Fibroblast of lung (primary cell): Measurements from ENCODE around the gene PMIS2.
"Not testable (repeated sequence)": the region's sequence is repeated elsewhere in the genome, so short reads cannot be mapped to it uniquely, and the experiment has no call there.

Source experiments
- CTCF ChIP-seq, 2 donors: IDR thresholded peaks in 1 of 2; conservative IDR thresholded peaks in 1 of 2; 1 replicate in 1 of 2; 2 replicates in 1 of 2; pipeline ENCODE4 v1.5.1; 2011 to 2012; ENCODE audit warnings: low read length in 2 of 2, control low read depth in 1 of 2, inconsistent platforms in 1 of 2, low read depth in 1 of 2, mild to moderate bottlenecking in 1 of 2
- EZH2 ChIP-seq: IDR thresholded peaks from 2 replicates; pipeline ENCODE4 v1.5.1; 2012; ENCODE audit warnings: low read length, control low read depth, mild to moderate bottlenecking; ENCODE audit errors: missing control alignments

GRCh38 chr19:35604436-35604835 lies 18.5 kb downstream of the PMIS2 start:
- not testable (repeated sequence) for TF ChIP-seq CTCF (conservative IDR thresholded peaks at IDR 0.05 in 1 of 2, IDR thresholded peaks at IDR 0.05 in 1 of 2; ENCODE audit: low read depth in 1 of 2, low read length in 2 of 2); EZH2
